Measurements from ENCODE around the gene MAG. TPM values are rescaled to one million over a fixed set of nuclear protein-coding genes. Genes with fewer than 3 reads are reported as not detected.

MAG gene
- total and polyA plus RNA-seq, 10 of the 15 experiments (the other 5 are each of a cell fraction or from before 2014, with no cell fraction given): 0.03 to 0.82 (median 0.17) TPM; not detected in 2

DNA sequence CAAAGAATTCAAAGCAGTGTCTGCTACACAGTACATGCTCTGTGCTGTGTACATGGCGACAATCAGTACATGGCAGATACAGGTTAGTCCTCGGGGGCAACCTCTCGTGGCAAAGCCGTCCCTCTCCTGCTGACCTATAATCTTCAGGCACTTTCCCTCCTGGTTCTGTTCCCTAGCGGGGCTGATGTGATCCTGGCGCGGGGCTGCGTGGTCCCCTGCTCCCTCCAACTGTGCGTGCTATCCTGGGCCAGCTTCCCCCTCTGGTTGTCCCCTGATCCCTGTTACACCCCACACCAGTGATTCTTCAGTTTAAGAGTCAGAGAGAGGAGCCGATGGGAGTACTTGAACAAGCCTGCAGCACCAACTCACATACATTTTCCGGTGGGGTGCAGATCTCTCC, 12.1 kb downstream of the MAG start:
- DNase-seq (ENCODE audit: low read depth, low spot score): no peak
- SMC1A ChIA-PET (ENCODE audit: uncharacterized antibody, unreplicated experiment): interaction anchor here (0.6 kb wide), 1 partner anchor 30 kb away, joined by 4 read pairs; no protein-coding TSS in a partner anchor
- Histone ChIP-seq H3K4me1 (ENCODE audit: control insufficient read depth, insufficient read depth, low read length) (no peaks in the 10 kb centered on the region), H3K27ac (ENCODE audit: control insufficient read depth, insufficient read depth) (no peak overlapping the region), H4K20me1 (ENCODE audit: control insufficient read depth, insufficient read depth) (no peaks in the 10 kb centered on the region), H3K36me3 (ENCODE audit: control insufficient read depth in 2 of 2, insufficient read depth in 2 of 2, low read length in 1 of 2) (no peaks in the 10 kb centered on the region), H3K9ac (ENCODE audit: control insufficient read depth, insufficient read depth, low read length) (no peak overlapping the region), H3K79me2 (ENCODE audit: control insufficient read depth, insufficient read depth, low read length) (no peaks in the 10 kb centered on the region), H3K27me3 (replicated peaks in 1 of 2; ENCODE audit: control insufficient read depth in 2 of 2, insufficient read depth in 2 of 2, low read length in 1 of 2) (no peaks in the 10 kb centered on the region), H3K4me3 (no peak overlapping the region), H2AFZ (ENCODE audit: control insufficient read depth, low read depth, low read length) (no peak overlapping the region), H3K4me2 (ENCODE audit: control insufficient read depth, insufficient read depth) (no peak overlapping the region), H3K9me3 (replicated peaks; ENCODE audit: control insufficient read depth, insufficient read depth, low read length) (no peaks in the 10 kb centered on the region)
- in situ Hi-C loops (cut with MboI) (no loop called here), intact Hi-C loops (cut with micrococcal nuclease; ENCODE audit: unreplicated experiment) (no loop called here)
- no peak for FAIRE-seq
- 88% methylated on average over 11 of the region's 11 CpGs for WGBS (ENCODE audit: insufficient coverage, insufficient replicate concordance, low lambda C conversion rate, missing lambda C conversion rate)
- POLR2A ChIA-PET: no interaction called here
- no TSS peak for BruUV-seq (replicated peaks)
- RAD21 ChIA-PET (ENCODE audit: unreplicated experiment): interaction anchor here (1.5 kb wide), 1 partner anchor 16 kb away, joined by 3 read pairs; no protein-coding TSS in a partner anchor
- ATAC-seq: no peak
- CTCF ChIA-PET: interaction anchor here (0.9 kb wide), 1 partner anchor 23 kb away, joined by 4 read pairs; no protein-coding TSS in a partner anchor
- TF ChIP-seq ESRRA (IDR thresholded peaks at IDR 0.05; ENCODE audit: low read length) (no peak), HDGF (IDR thresholded peaks at IDR 0.05) (no peak), NRF1 (conservative IDR thresholded peaks at IDR 0.05; ENCODE audit: low read depth, low read length) (no peak), ZNF207 (IDR thresholded peaks at IDR 0.05; ENCODE audit: borderline replicate concordance) (no peak), STAT3 (IDR thresholded peaks at IDR 0.05; ENCODE audit: low read depth, low read length) (no peak), KLF5 (IDR thresholded peaks at IDR 0.05; ENCODE audit: partially characterized antibody) (no peak), PAX8 (IDR thresholded peaks at IDR 0.05) (no peak), BCL11A (IDR thresholded peaks at IDR 0.05; ENCODE audit: low read depth, low read length) (no peak), SREBF1 (IDR thresholded peaks at IDR 0.05; ENCODE audit: low read length) (no peak), TCF3 (IDR thresholded peaks at IDR 0.05; ENCODE audit: borderline replicate concordance, insufficient read depth, low read depth, low read length) (no peak), ATF7 (IDR thresholded peaks at IDR 0.05; ENCODE audit: low read depth) (no peak)
- TF ChIP-seq, protein P1, sequence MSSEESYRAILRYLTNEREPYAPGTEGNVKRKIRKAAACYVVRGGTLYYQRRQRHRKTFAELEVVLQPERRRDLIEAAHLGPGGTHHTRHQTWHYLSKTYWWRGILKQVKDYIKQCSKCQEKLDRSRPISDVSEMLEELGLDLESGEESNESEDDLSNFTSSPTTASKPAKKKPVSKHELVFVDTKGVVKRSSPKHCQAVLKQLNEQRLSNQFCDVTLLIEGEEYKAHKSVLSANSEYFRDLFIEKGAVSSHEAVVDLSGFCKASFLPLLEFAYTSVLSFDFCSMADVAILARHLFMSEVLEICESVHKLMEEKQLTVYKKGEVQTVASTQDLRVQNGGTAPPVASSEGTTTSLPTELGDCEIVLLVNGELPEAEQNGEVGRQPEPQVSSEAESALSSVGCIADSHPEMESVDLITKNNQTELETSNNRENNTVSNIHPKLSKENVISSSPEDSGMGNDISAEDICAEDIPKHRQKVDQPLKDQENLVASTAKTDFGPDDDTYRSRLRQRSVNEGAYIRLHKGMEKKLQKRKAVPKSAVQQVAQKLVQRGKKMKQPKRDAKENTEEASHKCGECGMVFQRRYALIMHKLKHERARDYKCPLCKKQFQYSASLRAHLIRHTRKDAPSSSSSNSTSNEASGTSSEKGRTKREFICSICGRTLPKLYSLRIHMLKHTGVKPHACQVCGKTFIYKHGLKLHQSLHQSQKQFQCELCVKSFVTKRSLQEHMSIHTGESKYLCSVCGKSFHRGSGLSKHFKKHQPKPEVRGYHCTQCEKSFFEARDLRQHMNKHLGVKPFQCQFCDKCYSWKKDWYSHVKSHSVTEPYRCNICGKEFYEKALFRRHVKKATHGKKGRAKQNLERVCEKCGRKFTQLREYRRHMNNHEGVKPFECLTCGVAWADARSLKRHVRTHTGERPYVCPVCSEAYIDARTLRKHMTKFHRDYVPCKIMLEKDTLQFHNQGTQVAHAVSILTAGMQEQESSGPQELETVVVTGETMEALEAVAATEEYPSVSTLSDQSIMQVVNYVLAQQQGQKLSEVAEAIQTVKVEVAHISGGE (CRISPR knock-in tag; IDR thresholded peaks at IDR 0.05): no peak
- TF ChIP-seq, protein P2, sequence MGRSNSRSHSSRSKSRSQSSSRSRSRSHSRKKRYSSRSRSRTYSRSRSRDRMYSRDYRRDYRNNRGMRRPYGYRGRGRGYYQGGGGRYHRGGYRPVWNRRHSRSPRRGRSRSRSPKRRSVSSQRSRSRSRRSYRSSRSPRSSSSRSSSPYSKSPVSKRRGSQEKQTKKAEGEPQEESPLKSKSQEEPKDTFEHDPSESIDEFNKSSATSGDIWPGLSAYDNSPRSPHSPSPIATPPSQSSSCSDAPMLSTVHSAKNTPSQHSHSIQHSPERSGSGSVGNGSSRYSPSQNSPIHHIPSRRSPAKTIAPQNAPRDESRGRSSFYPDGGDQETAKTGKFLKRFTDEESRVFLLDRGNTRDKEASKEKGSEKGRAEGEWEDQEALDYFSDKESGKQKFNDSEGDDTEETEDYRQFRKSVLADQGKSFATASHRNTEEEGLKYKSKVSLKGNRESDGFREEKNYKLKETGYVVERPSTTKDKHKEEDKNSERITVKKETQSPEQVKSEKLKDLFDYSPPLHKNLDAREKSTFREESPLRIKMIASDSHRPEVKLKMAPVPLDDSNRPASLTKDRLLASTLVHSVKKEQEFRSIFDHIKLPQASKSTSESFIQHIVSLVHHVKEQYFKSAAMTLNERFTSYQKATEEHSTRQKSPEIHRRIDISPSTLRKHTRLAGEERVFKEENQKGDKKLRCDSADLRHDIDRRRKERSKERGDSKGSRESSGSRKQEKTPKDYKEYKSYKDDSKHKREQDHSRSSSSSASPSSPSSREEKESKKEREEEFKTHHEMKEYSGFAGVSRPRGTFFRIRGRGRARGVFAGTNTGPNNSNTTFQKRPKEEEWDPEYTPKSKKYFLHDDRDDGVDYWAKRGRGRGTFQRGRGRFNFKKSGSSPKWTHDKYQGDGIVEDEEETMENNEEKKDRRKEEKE (IDR thresholded peaks at IDR 0.05): no peak
- TF ChIP-seq, protein P3, sequence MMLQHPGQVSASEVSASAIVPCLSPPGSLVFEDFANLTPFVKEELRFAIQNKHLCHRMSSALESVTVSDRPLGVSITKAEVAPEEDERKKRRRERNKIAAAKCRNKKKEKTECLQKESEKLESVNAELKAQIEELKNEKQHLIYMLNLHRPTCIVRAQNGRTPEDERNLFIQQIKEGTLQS (IDR thresholded peaks at IDR 0.05; ENCODE audit: borderline replicate concordance, extremely low read depth, low read depth, low read length): no peak
- TF ChIP-seq, protein P4, sequence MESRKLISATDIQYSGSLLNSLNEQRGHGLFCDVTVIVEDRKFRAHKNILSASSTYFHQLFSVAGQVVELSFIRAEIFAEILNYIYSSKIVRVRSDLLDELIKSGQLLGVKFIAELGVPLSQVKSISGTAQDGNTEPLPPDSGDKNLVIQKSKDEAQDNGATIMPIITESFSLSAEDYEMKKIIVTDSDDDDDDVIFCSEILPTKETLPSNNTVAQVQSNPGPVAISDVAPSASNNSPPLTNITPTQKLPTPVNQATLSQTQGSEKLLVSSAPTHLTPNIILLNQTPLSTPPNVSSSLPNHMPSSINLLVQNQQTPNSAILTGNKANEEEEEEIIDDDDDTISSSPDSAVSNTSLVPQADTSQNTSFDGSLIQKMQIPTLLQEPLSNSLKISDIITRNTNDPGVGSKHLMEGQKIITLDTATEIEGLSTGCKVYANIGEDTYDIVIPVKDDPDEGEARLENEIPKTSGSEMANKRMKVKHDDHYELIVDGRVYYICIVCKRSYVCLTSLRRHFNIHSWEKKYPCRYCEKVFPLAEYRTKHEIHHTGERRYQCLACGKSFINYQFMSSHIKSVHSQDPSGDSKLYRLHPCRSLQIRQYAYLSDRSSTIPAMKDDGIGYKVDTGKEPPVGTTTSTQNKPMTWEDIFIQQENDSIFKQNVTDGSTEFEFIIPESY (IDR thresholded peaks at IDR 0.05): no peak

Measured in GM12878 (cell line).